Activated B cell treated with CpG ODN at 0.5 μM for 24 hours (primary cell): ENCODE measurements around the gene ALCAM. TPM values are rescaled to one million over a fixed set of nuclear protein-coding genes. Genes with fewer than 3 reads are reported as not detected.

Experiments
- ATAC-seq: fragments of 200-7000 bp; cut with Tn5 transposase; one replicate; pipeline ENCODE4 v1.10.0; 2021; ENCODE audit warnings: low read depth, mild to moderate bottlenecking, moderate library complexity
- CTCF ChIA-PET: fragments of 350-600 bp; sonication (Branson Sonifier 250); formaldehyde crosslinking; loops from one replicate; lab custom pipeline; 2021; ENCODE audit warnings: antibody characterized with exemption; lab: Charles Lee
- POLR2A ChIA-PET: fragments of 350-600 bp; sonication (Branson Sonifier 250); formaldehyde crosslinking; loops from one replicate; lab custom pipeline; 2021; ENCODE audit warnings: antibody characterized with exemption; lab: Charles Lee
- DNase-seq: peaks from one replicate; pipeline ENCODE4 v3.0.0; 2022
- H3K27ac Mint-ChIP-seq: one replicate; pipeline ENCODE4 v1.8.0; 2020; ENCODE audit warnings: mixed read lengths
- H3K27me3 Mint-ChIP-seq: one replicate; pipeline ENCODE4 v1.8.0; 2021; ENCODE audit warnings: mixed read lengths
- H3K36me3 Mint-ChIP-seq: one replicate; pipeline ENCODE4 v1.8.0; 2021; ENCODE audit warnings: low read depth, mixed read lengths
- H3K4me1 Mint-ChIP-seq: one replicate; pipeline ENCODE4 v1.8.0; 2021; ENCODE audit warnings: mixed read lengths
- H3K4me3 Mint-ChIP-seq: one replicate; pipeline ENCODE4 v1.8.0; 2020; ENCODE audit warnings: mild to moderate bottlenecking, mixed read lengths
- H3K9me3 Mint-ChIP-seq: one replicate; pipeline ENCODE4 v1.8.0; 2020; ENCODE audit warnings: mixed read lengths
- intact Hi-C: fragments of 100-400 bp; cut with micrococcal nuclease; formaldehyde crosslinking; loops from one replicate; pipeline ENCODE4 v1.15.1; 2024
- total RNA-seq: library from RNA; stranded (reverse); gene quantifications from 2 replicates; pipeline ENCODE4 v1.2.3, GENCODE V29; 2022
- TF ChIP-seq, protein P1 (sequence below): fragments of 200-600 bp; IDR thresholded peaks from one replicate; pipeline ENCODE4 v1.8.0; 2022; ENCODE audit warnings: antibody characterized with exemption, mild to moderate bottlenecking

The ALCAM gene
- total RNA-seq, 1 donor from 2014 or later: 28.5 TPM

DNA sequence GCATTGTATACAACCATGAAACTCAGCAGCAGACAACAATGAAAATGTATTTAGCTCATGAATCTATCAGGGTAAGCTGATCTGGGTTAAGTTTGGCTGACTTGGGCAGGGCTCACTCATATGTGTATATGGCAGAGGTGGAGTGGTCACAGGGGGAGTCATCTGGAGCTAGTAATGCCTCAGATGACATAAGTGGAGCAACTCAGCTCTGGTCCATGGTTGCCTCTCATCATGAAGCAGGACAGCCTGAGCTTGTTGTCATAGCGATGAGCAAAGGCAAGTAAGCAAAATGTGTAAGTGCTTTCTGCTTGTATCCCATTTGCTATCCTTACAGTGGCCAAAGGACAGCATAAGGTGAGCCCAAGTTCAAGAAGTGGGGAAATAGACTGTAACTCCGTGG is 64.5 kb downstream of the ALCAM start:
- DNase-seq (no peak), ATAC-seq (no peak)
- Mint-ChIP-seq H3K27ac (no peak overlapping the region), H3K36me3 (peaks cover 11% of the 10 kb centered on the region), H3K4me1 (peaks cover 25% of the 10 kb centered on the region), H3K27me3 (no peaks in the 10 kb centered on the region), H3K4me3 (no peak overlapping the region), H3K9me3 (peaks cover 3% of the 10 kb centered on the region)
- TF ChIP-seq, protein P1, sequence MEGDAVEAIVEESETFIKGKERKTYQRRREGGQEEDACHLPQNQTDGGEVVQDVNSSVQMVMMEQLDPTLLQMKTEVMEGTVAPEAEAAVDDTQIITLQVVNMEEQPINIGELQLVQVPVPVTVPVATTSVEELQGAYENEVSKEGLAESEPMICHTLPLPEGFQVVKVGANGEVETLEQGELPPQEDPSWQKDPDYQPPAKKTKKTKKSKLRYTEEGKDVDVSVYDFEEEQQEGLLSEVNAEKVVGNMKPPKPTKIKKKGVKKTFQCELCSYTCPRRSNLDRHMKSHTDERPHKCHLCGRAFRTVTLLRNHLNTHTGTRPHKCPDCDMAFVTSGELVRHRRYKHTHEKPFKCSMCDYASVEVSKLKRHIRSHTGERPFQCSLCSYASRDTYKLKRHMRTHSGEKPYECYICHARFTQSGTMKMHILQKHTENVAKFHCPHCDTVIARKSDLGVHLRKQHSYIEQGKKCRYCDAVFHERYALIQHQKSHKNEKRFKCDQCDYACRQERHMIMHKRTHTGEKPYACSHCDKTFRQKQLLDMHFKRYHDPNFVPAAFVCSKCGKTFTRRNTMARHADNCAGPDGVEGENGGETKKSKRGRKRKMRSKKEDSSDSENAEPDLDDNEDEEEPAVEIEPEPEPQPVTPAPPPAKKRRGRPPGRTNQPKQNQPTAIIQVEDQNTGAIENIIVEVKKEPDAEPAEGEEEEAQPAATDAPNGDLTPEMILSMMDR: no peak
- intact Hi-C loops: no loop called here
- CTCF ChIA-PET: no interaction called here
- POLR2A ChIA-PET: no interaction called here

DNA sequence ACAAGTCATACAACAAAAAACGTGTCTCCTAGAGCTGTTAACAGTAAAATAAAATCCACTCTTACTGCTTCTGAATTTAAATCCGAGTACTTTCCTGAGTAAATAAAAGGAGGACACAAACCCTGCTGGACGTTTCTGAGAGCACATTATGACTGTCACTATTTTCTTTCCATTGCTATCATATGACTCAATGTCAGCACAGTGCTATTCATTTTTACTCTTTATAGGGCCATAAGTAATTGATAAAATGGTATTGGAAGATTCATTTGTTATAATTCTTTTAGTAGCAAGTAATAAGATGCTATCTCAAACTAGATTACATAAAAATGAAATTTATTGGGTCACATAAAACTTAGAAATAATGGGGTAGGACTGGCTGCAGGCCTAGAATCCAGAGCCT is 68.6 kb downstream of the ALCAM start:
- TF ChIP-seq, protein P1: no peak
- Mint-ChIP-seq H3K27me3 (no peaks in the 10 kb centered on the region), H3K4me1 (peaks cover 13% of the 10 kb centered on the region), H3K9me3 (peaks cover 3% of the 10 kb centered on the region), H3K4me3 (no peak overlapping the region), H3K36me3 (peaks cover 12% of the 10 kb centered on the region), H3K27ac (no peak overlapping the region)
- intact Hi-C loops: no loop called here
- ATAC-seq (no peak), DNase-seq (no peak)
- POLR2A ChIA-PET: no interaction called here
- CTCF ChIA-PET: no interaction called here

DNA sequence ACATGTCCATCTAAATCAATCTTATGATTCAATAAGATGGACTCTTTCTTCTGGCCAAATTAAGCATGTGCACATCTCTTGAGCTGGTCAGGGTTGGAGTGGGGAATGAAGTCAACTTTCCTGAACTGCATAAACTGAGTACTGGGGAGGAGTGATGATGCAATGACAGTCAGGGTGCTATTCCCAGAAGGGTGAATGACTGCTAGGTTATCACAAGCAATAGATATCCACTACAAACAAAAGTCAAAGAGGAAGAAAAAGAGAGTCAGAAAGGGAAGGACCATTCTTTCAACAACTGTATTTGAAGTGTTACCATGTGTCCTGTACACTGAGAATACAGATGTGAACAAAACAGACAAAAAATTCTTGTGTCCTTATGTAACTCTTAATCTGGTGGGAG is 70.0 kb downstream of the ALCAM start:
- H3K9me3 Mint-ChIP-seq: peaks cover 3% of the 10 kb centered on the region
- TF ChIP-seq, protein P1: no peak
- ATAC-seq (no peak), DNase-seq (no peak)
- ChIA-PET POLR2A (no interaction called here), CTCF (no interaction called here)
- peaks cover 3% of the 10 kb centered on the region for H3K4me1 Mint-ChIP-seq
- H3K4me3 Mint-ChIP-seq: no peak overlapping the region
- H3K36me3 Mint-ChIP-seq: peaks cover 10% of the 10 kb centered on the region
- no peaks in the 10 kb centered on the region for H3K27me3 Mint-ChIP-seq
- H3K27ac Mint-ChIP-seq: no peak overlapping the region
- intact Hi-C loops: no loop called here

DNA sequence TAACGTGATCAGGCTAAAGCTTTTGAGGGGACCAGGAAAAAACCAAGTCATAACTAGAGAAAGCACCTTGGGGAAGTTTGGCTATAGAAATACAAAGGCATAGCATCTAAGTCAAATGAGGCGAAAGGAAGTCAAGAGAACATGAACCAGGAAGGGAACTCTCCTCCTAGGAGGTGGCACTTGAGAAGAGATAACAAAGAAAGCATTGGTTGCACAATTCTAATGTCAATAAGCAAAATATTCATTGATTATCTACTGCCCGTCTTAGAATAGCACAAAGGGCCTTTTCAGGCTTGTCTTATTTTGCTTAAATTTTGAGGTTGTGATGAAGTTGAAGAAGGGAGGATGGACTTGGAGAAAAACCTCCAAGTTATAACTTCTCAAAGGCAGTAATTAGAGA is 73.4 kb downstream of the ALCAM start:
- ATAC-seq: no peak

DNA sequence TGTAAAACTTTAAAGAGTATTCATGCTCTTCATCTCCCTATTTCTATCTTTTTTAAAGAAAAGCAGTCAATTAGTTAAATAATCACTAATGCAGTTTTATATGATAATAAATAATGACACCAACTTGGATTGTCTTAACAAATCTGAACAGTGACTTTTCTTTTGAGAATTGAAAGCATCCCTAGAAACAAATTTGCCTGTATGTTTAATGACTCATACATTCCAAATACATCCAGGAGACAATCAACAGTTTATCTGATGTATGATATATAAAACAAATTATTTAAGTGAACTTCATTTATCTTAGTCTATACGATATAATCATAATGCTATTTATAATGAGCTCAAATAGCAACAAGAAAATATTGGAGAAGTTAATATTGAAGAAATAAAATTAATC is 78.0 kb downstream of the ALCAM start:
- H3K36me3 Mint-ChIP-seq: peaks cover 2% of the 10 kb centered on the region
- no peak overlapping the region for H3K4me3 Mint-ChIP-seq
- H3K9me3 Mint-ChIP-seq: peaks cover 2% of the 10 kb centered on the region
- no peak for ATAC-seq
- intact Hi-C loops: no loop called here
- H3K27ac Mint-ChIP-seq: no peak overlapping the region
- POLR2A ChIA-PET: no interaction called here
- H3K4me1 Mint-ChIP-seq: no peaks in the 10 kb centered on the region
- H3K27me3 Mint-ChIP-seq: no peaks in the 10 kb centered on the region
- TF ChIP-seq, protein P1: no peak
- DNase-seq: no peak
- CTCF ChIA-PET: no interaction called here

More for the DNA sequence above, 73.4 kb downstream of the ALCAM start:
- peaks cover 3% of the 10 kb centered on the region for H3K4me1 Mint-ChIP-seq
- peaks cover 6% of the 10 kb centered on the region for H3K9me3 Mint-ChIP-seq
- POLR2A ChIA-PET: no interaction called here
- intact Hi-C loops: loop anchor here (2.0 kb wide), 1 partner anchor 15 kb away; no protein-coding TSS in a partner anchor
- CTCF ChIA-PET: no interaction called here
- H3K27ac Mint-ChIP-seq: no peak overlapping the region
- peaks cover 10% of the 10 kb centered on the region for H3K36me3 Mint-ChIP-seq
- TF ChIP-seq, protein P1: no peak
- H3K4me3 Mint-ChIP-seq: no peak overlapping the region
- H3K27me3 Mint-ChIP-seq: no peaks in the 10 kb centered on the region
- DNase-seq: no peak
